HG02885 (cell line): ENCODE measurements around the gene DCTN4.

ENCODE experiments used
- ATAC-seq: cut with Tn5 transposase; IDR thresholded peaks from one replicate; pipeline ENCODE4 v1.9.1; 2021; ENCODE audit warnings: mild to moderate bottlenecking; ENCODE audit not compliant: unreplicated experiment, poor library complexity

The DCTN4 gene

DNA sequence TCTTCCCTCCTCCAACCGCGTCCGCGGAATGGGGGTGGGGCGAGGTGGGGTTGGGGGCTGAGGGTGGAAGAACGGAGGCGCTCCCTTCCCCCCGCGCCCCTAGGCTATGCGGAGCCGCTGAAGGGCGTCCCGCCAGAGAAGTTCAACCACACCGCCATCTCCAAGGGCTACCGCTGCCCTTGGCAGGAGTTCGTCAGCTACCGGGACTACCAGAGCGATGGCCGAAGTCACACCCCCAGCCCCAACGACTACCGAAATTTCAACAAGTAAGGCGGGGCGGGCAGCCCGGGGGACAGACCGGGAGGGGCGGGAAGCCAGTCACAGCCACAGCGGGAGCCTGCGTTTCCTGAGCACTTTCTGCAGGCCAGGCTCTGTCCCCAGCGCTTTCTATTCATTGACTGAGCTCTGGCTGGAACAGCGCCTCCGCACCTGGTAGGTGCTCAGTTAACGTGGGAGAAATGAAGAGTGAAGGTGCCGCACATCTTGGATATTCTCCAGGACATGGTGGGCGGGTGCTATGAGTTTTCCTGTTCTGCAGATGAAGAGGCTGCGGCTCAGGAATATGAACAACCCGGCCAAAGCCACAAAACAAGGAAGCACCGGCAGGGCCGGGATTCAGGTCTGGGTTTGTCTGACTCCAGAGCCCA, 86.5 kb downstream of the DCTN4 start:
- no peak for ATAC-seq

DNA sequence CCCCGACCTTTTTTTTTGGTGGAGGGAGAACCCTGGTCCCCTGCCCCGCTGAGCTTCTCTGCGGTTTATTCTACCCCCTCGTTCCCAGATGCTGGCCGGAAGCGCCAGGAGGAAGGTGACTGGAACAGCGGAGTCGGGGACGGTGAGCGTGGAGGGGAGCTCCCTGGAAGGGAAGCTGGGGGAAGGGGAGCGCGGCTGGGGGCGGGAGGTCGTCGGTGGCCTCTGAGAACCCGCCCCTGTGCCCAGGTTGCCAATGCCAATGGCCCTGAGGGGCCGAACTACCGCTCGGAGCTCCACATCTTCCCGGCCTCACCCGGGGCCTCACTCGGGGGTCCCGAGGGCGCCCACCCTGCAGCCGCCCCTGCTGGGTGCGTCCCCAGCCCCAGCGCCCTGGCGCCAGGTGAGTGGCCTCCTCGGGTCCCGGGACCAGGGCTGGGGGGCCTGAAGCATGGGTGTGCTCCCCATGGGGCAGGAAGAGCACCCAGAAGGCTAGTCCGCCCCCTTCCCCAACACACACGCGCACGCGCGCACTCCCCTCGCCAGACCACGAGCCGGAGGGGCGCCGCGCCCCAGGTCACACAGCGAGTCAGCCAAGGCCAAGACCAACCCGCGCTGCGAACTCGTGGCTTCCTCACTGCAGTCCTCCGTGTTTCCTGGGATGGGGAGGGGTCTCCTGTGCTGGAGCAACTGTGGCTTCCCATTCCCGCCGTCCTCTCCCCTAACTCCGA, 87.1 kb downstream of the DCTN4 start:
- ATAC-seq, result no peak

DNA sequence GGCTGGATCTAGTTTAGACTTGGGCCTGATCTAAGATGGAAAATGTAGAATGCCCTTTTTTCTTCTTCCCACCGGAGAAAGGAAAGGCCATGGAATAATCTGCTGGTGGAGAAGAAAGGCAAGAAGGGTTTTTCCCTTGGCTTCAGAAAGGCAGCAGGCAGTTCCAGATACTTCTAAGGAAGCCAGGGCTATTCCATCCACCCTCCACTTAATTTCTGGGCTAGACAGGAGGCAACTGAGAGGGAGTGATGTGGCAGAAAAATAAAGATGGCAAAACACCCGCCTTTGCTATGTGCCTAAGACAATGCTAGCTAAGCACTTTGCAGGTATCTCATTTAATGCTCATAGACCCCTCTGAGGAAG, 87.9 kb downstream of the DCTN4 start:
- no peak for ATAC-seq

GRCh38 chr5:150670275-150670947, 88.4 kb downstream of the DCTN4 start:
- ATAC-seq, result no peak

DNA sequence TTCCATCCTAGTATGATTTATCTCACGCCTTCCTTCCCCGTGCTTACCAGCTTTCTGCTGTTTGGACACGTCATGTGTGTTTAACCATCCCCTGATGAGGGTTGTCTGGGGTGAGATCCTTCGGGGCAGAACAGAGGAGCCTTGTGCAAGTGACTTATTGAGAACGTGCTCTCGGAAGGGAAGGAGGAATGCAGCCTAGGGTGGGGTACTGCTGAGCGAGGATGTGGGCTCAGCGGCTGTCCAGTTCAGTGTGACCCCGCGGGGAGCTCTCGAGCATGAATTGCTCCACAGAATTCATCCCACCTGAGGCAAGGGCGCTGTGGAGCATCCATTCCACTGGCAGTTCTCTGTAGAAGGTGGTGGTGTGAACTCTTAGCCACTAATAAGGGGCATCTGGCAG, 93.8 kb downstream of the DCTN4 start:
- ATAC-seq, result no peak

DNA sequence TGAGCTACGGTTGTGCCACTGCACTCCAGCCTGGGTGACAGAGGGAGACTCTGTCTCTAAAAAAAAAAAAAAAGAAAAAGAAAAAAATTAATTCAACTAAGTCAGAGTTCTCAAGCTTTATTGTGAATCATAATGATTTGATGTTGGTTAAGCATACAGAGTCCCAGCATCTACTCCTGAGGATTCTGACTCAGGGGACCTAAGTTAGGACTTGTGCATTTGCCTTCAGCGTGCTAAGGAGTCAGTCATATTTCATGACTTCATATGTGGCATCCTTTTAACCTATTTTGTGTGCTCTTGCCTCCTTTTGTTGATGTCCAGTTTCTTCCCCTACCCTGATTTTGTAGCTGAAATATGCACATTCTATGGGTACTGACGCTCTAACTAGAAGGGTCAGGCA, 94.9 kb downstream of the DCTN4 start:
- no peak for ATAC-seq

GRCh38 chr5:150662731-150663516, 95.9 kb downstream of the DCTN4 start:
- no peak for ATAC-seq

DNA sequence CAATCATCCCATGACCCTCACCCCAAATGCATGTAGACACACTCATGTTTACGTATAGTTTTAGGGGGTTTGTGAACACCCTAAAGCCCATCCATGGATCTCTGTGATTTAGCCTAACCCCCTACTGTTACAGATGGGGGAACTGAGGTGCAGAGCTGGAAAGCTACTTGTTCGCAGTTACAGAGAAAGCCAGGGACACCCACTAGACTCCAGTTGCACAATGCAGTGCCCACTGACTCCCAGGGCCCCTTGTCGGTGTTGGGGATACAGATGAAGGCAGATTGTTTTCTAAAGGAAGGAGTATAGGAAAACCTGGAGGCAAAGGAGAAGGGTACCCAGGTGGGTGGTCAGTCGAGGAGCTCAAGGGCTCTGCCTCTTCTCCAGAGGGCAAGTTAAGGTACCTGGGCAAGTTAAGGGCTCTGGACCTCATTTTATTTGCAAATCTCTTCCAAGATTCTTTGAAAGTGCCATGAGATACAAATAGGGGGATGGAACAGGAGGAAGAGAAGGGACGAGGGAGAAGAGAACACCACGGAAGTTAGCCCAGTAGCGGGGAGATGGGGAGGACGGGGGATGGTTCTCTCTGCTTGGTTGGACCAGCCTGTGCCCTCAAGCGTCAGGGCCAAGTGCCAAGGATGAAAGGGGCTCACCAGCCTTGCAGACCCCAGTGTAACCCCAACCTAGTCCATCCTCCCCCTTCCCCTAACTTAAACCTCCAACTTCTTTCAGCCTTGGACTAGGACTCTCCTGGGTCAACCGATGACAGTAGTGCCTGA, 96.8 kb downstream of the DCTN4 start:
- ATAC-seq, result no peak

DNA sequence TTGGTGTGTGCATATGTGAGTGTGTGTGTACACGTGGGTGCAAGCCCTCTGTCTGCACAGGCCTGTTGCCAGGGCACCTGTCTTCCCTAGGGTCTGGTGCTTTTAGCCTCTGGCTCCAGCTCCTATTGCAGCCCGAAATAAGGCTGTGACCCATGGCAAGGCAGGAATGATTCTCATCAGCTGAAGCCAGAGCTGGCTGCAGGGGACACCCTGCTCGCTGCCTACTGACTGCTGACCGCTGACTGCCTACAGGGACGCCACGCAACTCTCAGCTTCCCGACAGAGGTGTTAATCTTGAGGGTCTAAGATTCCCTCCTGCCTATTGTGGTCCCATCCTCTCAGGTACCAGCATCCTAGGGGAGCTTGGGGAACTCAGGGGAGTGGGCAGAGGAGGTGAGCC, 97.7 kb downstream of the DCTN4 start, which contains the start of gene MYOZ3:
Gene MYOZ3, plus strand, starts transcription at position 166 of the 400 bp plus-strand sequence. CDS start 1,691 bp downstream, outside the sequence.
- ATAC-seq, result no peak

GRCh38 chr5:150660108-150660831, 98.5 kb downstream of the DCTN4 start:
- no peak for ATAC-seq

DNA sequence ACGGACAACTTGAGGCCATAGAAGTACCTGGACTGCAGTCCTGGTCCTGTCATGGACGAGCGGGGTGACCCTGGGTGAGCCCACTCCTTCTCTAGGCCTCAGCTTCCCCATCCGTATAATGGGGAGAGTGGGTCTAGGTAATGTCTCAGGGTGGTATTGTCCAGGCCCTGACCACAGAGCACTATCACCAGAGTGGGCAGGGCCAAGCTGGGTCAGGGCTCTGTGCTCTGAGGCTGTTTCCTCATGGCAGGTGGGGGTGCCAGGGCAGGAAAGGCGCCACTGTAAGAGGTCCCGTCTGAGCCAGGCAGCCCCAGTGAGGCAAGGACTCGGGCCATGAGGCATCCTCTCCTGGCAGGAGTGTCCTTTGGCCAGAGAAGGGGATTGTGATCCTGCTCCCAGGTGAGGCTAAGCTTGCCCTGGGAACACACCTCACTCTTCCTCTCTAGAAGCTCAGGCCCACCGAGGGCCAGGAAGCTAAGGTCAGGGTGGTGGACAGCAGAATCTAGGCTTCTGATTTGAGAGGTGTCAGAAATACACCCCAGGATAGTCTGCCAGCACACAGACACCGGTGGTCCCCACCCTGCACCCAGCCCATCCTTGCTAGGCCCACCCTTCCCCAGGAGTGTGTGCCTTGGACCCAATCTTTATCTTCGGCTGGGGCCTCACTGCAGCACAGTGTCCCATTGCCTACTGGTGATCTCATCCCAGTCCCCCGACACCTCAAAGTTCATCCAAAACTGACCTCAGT, 99.3 kb downstream of the DCTN4 start:
- ATAC-seq, result no peak

DNA sequence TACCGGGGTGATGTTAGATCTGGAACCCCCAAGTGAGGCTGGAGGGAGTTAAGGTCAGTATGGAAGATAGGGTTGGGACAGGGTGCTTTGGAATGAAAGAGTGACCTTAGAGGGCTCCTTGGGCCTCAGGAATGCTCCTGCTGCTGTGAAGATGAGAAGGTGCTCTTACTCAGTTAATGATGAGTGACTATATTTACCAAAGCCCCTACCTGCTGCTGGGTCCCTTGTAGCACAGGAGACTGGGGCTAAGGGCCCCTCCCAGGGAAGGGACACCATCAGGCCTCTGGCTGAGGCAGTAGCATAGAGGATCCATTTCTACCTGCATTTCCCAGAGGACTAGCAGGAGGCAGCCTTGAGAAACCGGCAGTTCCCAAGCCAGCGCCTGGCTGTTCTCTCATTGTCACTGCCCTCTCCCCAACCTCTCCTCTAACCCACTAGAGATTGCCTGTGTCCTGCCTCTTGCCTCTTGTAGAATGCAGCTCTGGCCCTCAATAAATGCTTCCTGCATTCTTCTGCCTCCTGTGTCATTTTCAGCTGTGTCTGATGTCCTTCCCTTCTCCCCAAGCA, 100.0 kb downstream of the DCTN4 start:
- ATAC-seq, result no peak
